GM21786 (cell line): Measurements from ENCODE around the gene HOMER2.
"Not testable (repeated sequence)": the region's sequence is repeated elsewhere in the genome, so short reads cannot be mapped to it uniquely, and the experiment has no call there.

Experiments
- ATAC-seq: cut with Tn5 transposase; IDR thresholded peaks from one replicate; pipeline ENCODE4 v1.9.1; 2021; ENCODE audit not compliant: unreplicated experiment

The HOMER2 gene

GRCh38 chr15:82865981-82866380, 86.5 kb downstream of the HOMER2 start:
- ATAC-seq, result not testable (repeated sequence)

GRCh38 chr15:82865581-82865980, 86.9 kb downstream of the HOMER2 start:
- not testable (repeated sequence) for ATAC-seq

GRCh38 chr15:82864967-82865366, 87.6 kb downstream of the HOMER2 start:
- ATAC-seq, result no peak

- ATAC-seq, result no peak
These were observed 89.6 kb downstream of the HOMER2 start for GRCh38 chr15:82862886-82863285.

GRCh38 chr15:82858932-82859331, 93.6 kb downstream of the HOMER2 start:
- ATAC-seq, result no peak

- ATAC-seq, result no peak
These were observed 95.9 kb downstream of the HOMER2 start for GRCh38 chr15:82856397-82857170.

GRCh38 chr15:82855286-82856100, 97.0 kb downstream of the HOMER2 start:
- no peak for ATAC-seq

- ATAC-seq, result no peak
These were observed 98.0 kb downstream of the HOMER2 start for GRCh38 chr15:82854554-82854953.

- ATAC-seq, result no peak
These were observed 99.5 kb downstream of the HOMER2 start for GRCh38 chr15:82852941-82853561.

GRCh38 chr15:82851981-82852511, 100.5 kb downstream of the HOMER2 start:
- no peak for ATAC-seq

GRCh38 chr15:82851306-82851850, 101.1 kb downstream of the HOMER2 start:
- no peak for ATAC-seq

- ATAC-seq, result no peak
These were observed 101.8 kb downstream of the HOMER2 start for GRCh38 chr15:82850731-82851130.

- ATAC-seq, result no peak
These were observed 102.7 kb downstream of the HOMER2 start for GRCh38 chr15:82849556-82850512.

GRCh38 chr15:82848241-82848993, 104.1 kb downstream of the HOMER2 start:
- no peak for ATAC-seq

- no peak for ATAC-seq
These were observed 104.8 kb downstream of the HOMER2 start for GRCh38 chr15:82847703-82848102.

- no peak for ATAC-seq
These were observed 105.9 kb downstream of the HOMER2 start for GRCh38 chr15:82846621-82847020.

GRCh38 chr15:82845686-82846085, 106.8 kb downstream of the HOMER2 start:
- no peak for ATAC-seq

GRCh38 chr15:82843566-82843965, 109.0 kb downstream of the HOMER2 start:
- no peak for ATAC-seq

GRCh38 chr15:82840166-82840565, 112.4 kb downstream of the HOMER2 start:
- no peak for ATAC-seq
